Measurements from ENCODE around the gene QSOX1.
"Not testable (repeated sequence)": the region's sequence is repeated elsewhere in the genome, so short reads cannot be mapped to it uniquely, and the experiment has no call there.

The QSOX1 gene

DNA sequence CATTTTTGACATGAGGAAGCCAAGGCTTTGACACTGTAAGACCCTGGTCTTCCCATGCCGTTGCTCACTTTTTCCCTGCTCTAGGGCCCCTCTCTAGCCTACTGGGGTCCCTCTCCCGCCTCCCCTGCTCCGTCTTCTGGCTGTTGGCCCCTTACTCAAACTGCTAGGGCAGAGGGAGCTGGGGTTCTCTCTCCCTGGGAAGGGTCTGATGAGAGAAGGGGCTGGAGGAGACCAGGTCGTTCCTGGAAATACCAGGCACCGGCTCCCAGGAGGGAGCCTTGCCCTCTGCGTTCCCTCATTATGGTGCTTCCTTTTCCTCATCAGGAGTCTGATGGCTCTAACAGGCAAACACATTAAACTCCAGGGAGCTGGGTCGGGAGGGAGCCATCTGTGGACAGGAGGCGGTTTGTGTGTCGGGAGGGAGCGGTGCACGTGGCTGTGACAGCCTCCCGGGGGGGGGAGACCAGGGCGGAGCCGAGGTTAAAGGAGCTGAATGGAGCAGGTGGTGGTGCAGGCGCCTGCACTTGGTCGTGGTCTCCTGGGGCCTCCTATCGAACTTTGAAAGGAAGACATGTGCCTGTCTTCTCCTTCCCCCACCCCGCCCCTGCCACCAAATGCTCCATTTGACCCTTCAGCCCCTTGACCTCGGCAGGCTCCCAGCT lies 40.0 kb downstream of the QSOX1 start:
- no peak overlapping the region for H3K4me3 Mint-ChIP-seq
- H3K27ac Mint-ChIP-seq: no peak overlapping the region
- DNase-seq (ENCODE audit: low spot score): no peak
- H3K4me1 Mint-ChIP-seq (ENCODE audit: low read depth): peaks cover 6% of the 10 kb centered on the region
- H3K36me3 Mint-ChIP-seq (ENCODE audit: low read depth): no peaks in the 10 kb centered on the region
- H3K9me3 Mint-ChIP-seq: no peaks in the 10 kb centered on the region
- H3K27me3 Mint-ChIP-seq (ENCODE audit: low read depth): no peaks in the 10 kb centered on the region

DNA sequence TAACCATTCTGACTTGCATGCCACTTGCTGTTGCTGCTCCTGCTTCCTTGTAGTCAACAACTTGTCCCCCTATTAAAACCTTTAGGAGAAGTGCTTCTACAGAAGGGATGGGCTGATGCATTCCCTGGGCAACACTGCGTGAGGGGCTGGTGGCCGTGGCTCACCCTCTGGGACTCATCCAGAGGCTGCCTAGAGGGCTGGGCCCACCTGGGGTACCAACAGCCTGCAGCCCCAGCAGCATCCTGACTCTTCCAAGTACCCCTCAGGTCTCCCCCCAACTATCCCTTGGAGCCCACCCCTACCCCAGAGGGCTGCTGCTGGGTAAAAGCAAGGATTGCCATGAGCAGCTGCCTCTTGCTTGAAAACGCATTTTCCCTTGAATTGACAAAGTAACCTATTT lies 40.7 kb downstream of the QSOX1 start:
- Mint-ChIP-seq H3K4me3 (no peak overlapping the region), H3K9me3 (no peaks in the 10 kb centered on the region), H3K27me3 (ENCODE audit: low read depth) (no peaks in the 10 kb centered on the region), H3K36me3 (ENCODE audit: low read depth) (no peaks in the 10 kb centered on the region), H3K27ac (no peak overlapping the region), H3K4me1 (ENCODE audit: low read depth) (peaks cover 6% of the 10 kb centered on the region)
- no peak for DNase-seq (ENCODE audit: low spot score)

DNA sequence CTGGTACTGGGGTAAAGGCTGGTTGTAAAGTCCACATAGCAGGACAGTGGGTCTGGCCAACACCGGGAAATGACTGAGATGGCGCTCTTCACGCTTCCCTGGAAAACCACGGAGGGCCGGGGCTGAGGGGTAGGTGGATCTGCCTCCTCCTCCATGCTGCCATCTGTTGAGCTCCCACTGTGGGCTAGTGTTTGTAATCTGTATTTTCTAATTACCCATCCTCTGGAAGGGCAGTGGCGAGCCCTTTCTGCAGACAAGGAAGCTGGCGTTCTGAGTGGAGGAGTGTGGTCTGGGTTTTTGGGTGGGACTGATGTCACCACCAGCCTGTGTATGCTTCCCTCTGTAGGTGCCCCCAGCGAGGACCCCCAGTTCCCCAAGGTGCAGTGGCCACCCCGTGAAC lies 41.2 kb downstream of the QSOX1 start:
- no peak for DNase-seq (ENCODE audit: low spot score)
- Mint-ChIP-seq H3K4me1 (ENCODE audit: low read depth) (peaks cover 6% of the 10 kb centered on the region), H3K27me3 (ENCODE audit: low read depth) (no peaks in the 10 kb centered on the region)

DNA sequence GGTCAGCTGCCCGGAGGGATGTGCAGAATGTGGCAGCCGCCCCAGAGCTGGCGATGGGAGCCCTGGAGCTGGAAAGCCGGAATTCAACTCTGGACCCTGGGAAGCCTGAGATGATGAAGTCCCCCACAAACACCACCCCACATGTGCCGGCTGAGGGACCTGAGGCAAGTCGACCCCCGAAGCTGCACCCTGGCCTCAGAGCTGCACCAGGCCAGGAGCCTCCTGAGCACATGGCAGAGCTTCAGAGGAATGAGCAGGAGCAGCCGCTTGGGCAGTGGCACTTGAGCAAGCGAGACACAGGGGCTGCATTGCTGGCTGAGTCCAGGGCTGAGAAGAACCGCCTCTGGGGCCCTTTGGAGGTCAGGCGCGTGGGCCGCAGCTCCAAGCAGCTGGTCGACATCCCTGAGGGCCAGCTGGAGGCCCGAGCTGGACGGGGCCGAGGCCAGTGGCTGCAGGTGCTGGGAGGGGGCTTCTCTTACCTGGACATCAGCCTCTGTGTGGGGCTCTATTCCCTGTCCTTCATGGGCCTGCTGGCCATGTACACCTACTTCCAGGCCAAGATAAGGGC lies 41.9 kb downstream of the QSOX1 start:
- no peaks in the 10 kb centered on the region for H3K36me3 Mint-ChIP-seq (ENCODE audit: low read depth)
- no peak for DNase-seq (ENCODE audit: low spot score)
- no peak overlapping the region for H3K4me3 Mint-ChIP-seq
- peaks cover 4% of the 10 kb centered on the region for H3K4me1 Mint-ChIP-seq (ENCODE audit: low read depth)
- no peaks in the 10 kb centered on the region for H3K27me3 Mint-ChIP-seq (ENCODE audit: low read depth)
- no peak overlapping the region for H3K27ac Mint-ChIP-seq
- H3K9me3 Mint-ChIP-seq: no peaks in the 10 kb centered on the region

More for the DNA sequence above, 41.2 kb downstream of the QSOX1 start:
- Mint-ChIP-seq H3K36me3 (ENCODE audit: low read depth) (no peaks in the 10 kb centered on the region), H3K4me3 (no peak overlapping the region), H3K27ac (no peak overlapping the region), H3K9me3 (no peaks in the 10 kb centered on the region)

DNA sequence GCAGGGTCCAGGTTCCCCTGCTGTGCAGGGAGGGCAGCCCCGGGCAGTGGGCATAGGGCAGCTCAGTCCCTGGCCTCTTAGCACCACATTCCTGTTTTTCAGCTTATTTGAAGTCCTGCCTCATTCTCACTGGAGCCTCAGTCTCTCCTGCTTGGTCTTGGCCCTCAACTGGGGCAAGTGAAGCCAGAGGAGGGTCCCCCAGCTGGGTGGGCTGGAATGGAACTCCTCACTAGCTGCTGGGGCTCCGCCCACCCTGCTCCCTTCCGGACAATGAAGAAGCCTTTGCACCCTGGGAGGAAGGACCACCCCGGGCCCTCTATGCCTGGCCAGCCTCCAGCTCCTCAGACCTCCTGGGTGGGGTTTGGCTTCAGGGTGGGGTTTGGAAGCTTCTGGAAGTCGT lies 42.6 kb downstream of the QSOX1 start:
- Mint-ChIP-seq H3K27ac (no peak overlapping the region), H3K4me3 (no peak overlapping the region), H3K9me3 (no peaks in the 10 kb centered on the region)

DNA sequence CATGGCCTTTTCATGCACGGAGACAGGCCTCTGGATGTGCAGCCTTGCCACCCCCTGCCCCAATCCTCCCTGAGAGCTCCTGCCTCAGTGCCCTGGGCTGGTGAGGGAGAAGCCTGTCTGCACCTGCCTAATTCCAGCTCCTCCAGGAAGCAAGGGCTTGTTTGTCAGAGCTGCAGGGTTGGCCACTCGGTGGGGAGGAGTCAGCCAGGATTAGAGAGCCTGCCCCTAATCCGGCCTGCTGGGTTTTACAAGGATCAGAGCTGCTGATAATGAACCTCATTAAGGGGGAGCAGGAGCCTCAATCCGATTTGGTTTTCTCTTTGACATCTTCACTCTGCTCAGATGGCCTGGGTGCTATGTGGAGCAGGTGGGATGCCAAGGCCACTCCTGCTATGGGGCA lies 43.5 kb downstream of the QSOX1 start:
- Mint-ChIP-seq H3K9me3 (no peaks in the 10 kb centered on the region), H3K4me1 (ENCODE audit: low read depth) (no peaks in the 10 kb centered on the region), H3K4me3 (no peak overlapping the region), H3K27ac (no peak overlapping the region), H3K27me3 (ENCODE audit: low read depth) (no peaks in the 10 kb centered on the region), H3K36me3 (ENCODE audit: low read depth) (no peaks in the 10 kb centered on the region)
- DNase-seq (ENCODE audit: low spot score): no peak

More for the DNA sequence above, 42.6 kb downstream of the QSOX1 start:
- H3K36me3 Mint-ChIP-seq (ENCODE audit: low read depth): no peaks in the 10 kb centered on the region
- no peak for DNase-seq (ENCODE audit: low spot score)
- no peaks in the 10 kb centered on the region for H3K27me3 Mint-ChIP-seq (ENCODE audit: low read depth)
- peaks cover 1% of the 10 kb centered on the region for H3K4me1 Mint-ChIP-seq (ENCODE audit: low read depth)

DNA sequence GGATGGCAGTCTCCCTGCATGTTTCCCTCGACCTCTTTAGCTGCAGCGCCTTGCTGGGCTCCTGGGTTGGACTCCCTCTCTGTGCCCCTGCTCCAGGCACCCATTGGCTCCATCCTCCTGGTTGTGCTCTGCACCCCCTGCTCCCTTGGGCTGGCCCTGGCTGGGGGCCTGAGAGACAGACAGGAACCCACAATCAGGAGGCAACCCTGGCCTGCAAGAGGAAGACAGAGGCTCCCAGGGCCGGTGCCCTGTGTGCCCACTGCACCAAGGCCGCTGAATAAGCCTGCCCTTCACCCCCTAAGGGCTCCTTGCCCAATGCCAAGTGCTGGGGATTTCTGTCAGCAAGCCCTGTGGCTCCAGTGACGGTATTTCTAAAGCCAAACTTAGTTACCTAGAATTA lies 43.9 kb downstream of the QSOX1 start:
- no peaks in the 10 kb centered on the region for H3K36me3 Mint-ChIP-seq (ENCODE audit: low read depth)
- no peaks in the 10 kb centered on the region for H3K27me3 Mint-ChIP-seq (ENCODE audit: low read depth)
- H3K4me1 Mint-ChIP-seq (ENCODE audit: low read depth): no peaks in the 10 kb centered on the region
- DNase-seq (ENCODE audit: low spot score): no peak
- H3K9me3 Mint-ChIP-seq: no peaks in the 10 kb centered on the region
- no peak overlapping the region for H3K4me3 Mint-ChIP-seq
- H3K27ac Mint-ChIP-seq: no peak overlapping the region

DNA sequence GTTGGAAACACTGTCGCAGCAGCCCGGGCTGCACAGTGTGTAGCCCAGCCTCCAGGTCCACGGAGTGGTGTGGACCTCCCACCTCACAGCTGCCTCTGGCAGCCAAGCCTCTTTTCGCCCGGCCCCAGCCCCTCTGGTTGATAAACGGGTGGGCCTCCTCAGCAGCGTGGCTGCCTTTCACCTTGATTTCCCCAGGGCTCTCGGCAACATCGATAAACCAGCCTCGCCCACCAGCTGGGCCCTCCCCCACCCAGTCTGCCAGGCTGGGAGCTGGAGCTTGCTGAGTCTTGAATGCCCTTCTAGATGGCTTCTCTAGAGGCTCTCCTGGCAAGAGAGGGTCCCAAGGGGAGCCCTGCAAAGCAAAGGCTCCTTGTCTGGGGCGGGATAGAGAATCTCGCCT lies 44.3 kb downstream of the QSOX1 start:
- Mint-ChIP-seq H3K4me3 (no peak overlapping the region), H3K4me1 (ENCODE audit: low read depth) (no peaks in the 10 kb centered on the region)
- no peak for DNase-seq (ENCODE audit: low spot score)

DNA sequence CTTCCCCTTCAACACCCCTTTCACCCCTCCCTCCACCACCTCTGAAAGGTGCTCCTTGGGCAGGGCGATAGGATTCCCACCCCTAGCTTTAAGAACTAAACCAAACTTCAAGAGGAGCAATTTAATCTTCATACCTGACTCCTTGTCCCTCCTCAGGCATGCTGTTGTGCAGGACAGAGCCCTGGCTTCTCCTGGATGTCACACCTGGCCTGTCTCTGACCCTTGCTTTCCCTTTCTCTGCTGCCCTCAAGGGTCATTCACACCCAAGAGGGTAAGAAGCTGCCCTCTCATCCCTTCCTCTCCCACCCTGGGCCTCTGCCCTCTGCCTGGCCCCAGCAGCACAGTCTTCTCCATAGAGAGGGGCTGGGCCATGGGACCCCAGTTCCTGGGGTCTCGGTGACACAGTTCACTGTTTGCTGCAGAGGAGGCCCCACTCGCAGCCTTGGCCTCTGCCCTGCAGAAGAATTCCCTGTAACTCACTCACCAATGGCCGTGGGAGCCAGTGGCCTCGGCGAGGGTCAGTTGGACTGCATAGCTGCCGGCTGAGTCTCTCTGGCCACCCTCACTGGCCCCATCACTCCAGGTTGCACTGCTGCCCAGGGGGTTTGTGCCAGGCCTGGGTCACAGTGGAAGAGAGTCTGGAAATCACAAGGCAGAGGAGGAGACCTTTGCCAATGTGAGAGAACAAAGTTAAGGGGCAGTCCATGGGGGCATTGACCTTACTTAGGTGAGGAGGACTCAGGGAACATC lies 47.0 kb downstream of the QSOX1 start:
- Mint-ChIP-seq H3K27ac (no peak overlapping the region), H3K4me1 (ENCODE audit: low read depth) (no peaks in the 10 kb centered on the region), H3K36me3 (ENCODE audit: low read depth) (no peaks in the 10 kb centered on the region), H3K27me3 (ENCODE audit: low read depth) (no peaks in the 10 kb centered on the region), H3K4me3 (no peak overlapping the region), H3K9me3 (no peaks in the 10 kb centered on the region)
- no peak for DNase-seq (ENCODE audit: low spot score)

More for the DNA sequence above, 44.3 kb downstream of the QSOX1 start:
- no peaks in the 10 kb centered on the region for H3K9me3 Mint-ChIP-seq
- no peaks in the 10 kb centered on the region for H3K27me3 Mint-ChIP-seq (ENCODE audit: low read depth)
- peak overlapping the region; percentile 45 for H3K27ac Mint-ChIP-seq
- no peaks in the 10 kb centered on the region for H3K36me3 Mint-ChIP-seq (ENCODE audit: low read depth)

DNA sequence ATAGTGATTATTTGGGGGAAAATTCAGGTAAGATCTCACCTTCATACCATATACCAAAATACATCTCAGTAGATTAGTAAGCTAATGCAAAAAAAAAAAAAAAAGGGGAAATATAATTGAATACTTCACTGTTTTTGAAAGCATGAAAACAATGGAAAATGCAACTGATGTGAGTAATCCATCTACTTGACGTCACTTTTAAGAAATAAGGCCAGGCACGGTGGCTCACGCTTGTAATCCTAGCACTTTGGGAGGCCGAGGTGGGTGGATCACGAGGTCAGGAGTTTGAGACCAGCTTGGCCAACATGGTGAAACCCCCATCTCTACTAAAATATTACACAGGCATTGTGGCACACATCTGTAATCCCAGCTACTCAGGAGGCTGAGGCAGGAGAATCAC lies 47.9 kb downstream of the QSOX1 start:
- DNase-seq (ENCODE audit: low spot score); H3K36me3 Mint-ChIP-seq (ENCODE audit: low read depth); H3K4me3 Mint-ChIP-seq; H3K4me1 Mint-ChIP-seq (ENCODE audit: low read depth); H3K27ac Mint-ChIP-seq; H3K27me3 Mint-ChIP-seq (ENCODE audit: low read depth); H3K9me3 Mint-ChIP-seq: not testable (repeated sequence)

DNA sequence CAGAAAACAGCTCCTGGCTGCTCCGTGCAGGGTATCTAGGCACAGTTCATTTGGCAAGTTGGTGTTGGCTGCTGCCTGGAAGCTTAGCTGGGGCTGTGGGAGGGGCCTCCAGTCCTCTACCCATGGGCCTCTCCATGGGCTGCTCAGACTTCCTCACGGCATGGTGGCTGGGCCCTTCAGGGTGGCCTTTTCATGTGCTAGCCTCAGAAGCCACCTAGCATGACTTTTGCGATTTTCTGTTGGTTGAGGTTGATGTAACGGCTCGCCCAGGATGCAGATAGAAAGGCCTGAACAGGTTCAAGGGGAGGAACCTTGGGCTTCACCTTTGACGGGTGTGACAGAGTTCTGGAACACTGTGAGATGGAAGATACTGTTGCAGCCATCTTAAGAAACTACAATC lies 49.6 kb downstream of the QSOX1 start:
- Mint-ChIP-seq H3K9me3 (no peaks in the 10 kb centered on the region), H3K36me3 (ENCODE audit: low read depth) (no peaks in the 10 kb centered on the region), H3K4me1 (ENCODE audit: low read depth) (no peaks in the 10 kb centered on the region), H3K27ac (no peak overlapping the region), H3K4me3 (no peak overlapping the region), H3K27me3 (ENCODE audit: low read depth) (peaks cover 6% of the 10 kb centered on the region)
- no peak for DNase-seq (ENCODE audit: low spot score)

DNA sequence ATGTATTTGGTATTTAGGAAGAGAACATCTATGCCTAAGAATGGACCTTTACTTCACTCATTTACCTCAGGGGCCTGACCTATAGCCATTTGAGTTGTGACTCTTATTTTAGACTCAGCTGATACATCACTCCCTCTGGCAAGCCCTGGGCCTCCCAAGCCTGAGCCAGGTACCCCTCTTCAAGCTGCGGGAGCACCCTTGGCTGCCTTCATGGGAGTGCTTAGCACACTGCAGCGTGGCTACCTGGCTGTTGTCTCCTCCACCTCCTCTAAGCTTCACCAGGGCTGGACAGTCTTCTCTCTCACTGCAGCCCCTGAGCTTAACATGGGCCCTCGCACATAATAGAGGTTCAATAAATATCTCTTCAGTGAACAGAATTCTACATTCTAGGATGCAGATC lies 51.9 kb downstream of the QSOX1 start:
- Mint-ChIP-seq H3K27me3 (ENCODE audit: low read depth) (peaks cover 11% of the 10 kb centered on the region), H3K36me3 (ENCODE audit: low read depth) (no peaks in the 10 kb centered on the region), H3K27ac (no peak overlapping the region), H3K4me1 (ENCODE audit: low read depth) (no peaks in the 10 kb centered on the region), H3K9me3 (no peaks in the 10 kb centered on the region), H3K4me3 (no peak overlapping the region)
- DNase-seq (ENCODE audit: low spot score): no peak

DNA sequence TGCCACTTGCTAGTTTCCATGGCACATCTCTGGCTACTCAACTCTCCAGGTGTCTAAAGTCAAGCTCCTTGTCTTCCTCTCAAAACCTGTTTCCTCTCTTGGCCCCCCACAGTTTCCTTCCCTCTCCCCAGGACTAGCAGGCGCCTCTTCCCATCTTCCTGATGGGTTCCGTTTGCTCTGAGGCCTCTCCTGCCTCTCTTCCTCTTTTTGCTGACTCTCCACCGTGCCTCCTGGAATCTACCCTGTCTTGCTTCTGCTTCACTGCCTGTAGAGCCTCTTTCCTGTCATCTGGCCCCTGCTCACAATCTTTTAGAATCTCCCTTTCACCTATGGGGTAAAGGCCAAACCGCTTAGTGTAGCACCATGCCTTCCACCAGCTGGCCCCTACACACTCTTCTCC lies 53.6 kb downstream of the QSOX1 start:
- H3K4me1 Mint-ChIP-seq (ENCODE audit: low read depth): peaks cover under 1% of the 10 kb centered on the region
- DNase-seq (ENCODE audit: low spot score): no peak
- H3K9me3 Mint-ChIP-seq: no peaks in the 10 kb centered on the region
- no peak overlapping the region for H3K4me3 Mint-ChIP-seq
- no peak overlapping the region for H3K27ac Mint-ChIP-seq
- H3K27me3 Mint-ChIP-seq (ENCODE audit: low read depth): peaks cover 15% of the 10 kb centered on the region
- H3K36me3 Mint-ChIP-seq (ENCODE audit: low read depth): no peaks in the 10 kb centered on the region

DNA sequence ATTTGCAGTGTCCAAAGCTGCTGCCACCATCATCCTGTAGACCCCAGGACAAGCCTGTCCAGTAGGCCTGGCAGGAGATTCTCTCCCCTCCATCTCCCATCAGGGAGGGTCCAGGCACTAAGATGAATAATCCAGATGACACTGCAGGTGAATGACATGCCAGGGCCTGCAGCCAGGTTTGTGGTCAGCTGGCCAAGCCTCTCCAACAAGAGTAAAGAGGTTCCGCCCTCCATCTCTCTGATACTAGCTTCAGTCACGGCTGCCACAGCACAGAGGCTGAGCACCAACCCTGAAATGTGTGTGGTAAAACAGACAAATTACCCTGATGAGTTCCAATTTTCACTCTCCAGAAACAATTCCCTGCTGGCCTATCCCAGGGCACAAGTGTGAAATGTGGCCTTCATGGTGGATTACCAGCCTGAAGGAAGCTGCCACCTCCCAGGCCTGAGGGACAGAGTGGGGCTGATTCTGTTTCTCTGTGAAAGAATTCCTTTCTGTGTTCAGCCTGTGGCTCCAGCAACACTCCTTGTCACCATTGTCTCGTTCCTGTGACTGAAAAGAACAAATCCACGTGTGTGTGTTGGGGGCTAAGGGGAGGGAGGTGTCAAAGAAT lies 55.4 kb downstream of the QSOX1 start:
- Mint-ChIP-seq H3K36me3 (ENCODE audit: low read depth) (no peaks in the 10 kb centered on the region), H3K27ac (no peak overlapping the region), H3K4me1 (ENCODE audit: low read depth) (peaks cover 9% of the 10 kb centered on the region), H3K27me3 (ENCODE audit: low read depth) (peaks cover 18% of the 10 kb centered on the region), H3K9me3 (no peaks in the 10 kb centered on the region), H3K4me3 (no peak overlapping the region)
- no peak for DNase-seq (ENCODE audit: low spot score)

Measured in T-helper 2 cell treated with Interferon-gamma antibody and Interleukin-4, amounts not matched to agents 5 μg/mL and 100 μg/mL, for 36 hours (primary cell).